ENCODE measurements around the gene UTS2R. TPM values are rescaled to one million over a fixed set of nuclear protein-coding genes. Genes with fewer than 3 reads are reported as not detected.
"Not testable (repeated sequence)": the region's sequence is repeated elsewhere in the genome, so short reads cannot be mapped to it uniquely, and the experiment has no call there.

The UTS2R gene
- total and polyA plus RNA-seq, 12 donors: not detected

- Histone ChIP-seq H3K4me1 (replicated peaks in 1 of 2) (peaks cover 9 to 17% of the 10 kb centered on the region in 2 donors), H3K9me3 (replicated peaks in 1 of 3) (no peaks in the 10 kb centered on the region), H3K27ac (no peak overlapping the region), H3K27me3 (peaks cover 19% of the 10 kb centered on the region), H3K36me3 (replicated peaks in 1 of 2) (no peaks in the 10 kb centered on the region), H3K4me3 (no peak overlapping the region)
- no peak for TF ChIP-seq POLR2A (IDR thresholded peaks at IDR 0.05)
- TF ChIP-seq CTCF (IDR thresholded peaks at IDR 0.05): no peak
- intact Hi-C loops (cut with DNase I): no loop called here
- WGBS, 4 donors: 61 to 65% (median 64%) methylated on average over 23 of the region's 23 CpGs
- no peak for DNase-seq
Observed at GRCh38 chr17:82380860-82381702, 9.5 kb downstream of the UTS2R start.

GRCh38 chr17:82381703-82382009 is 10.1 kb downstream of the UTS2R start:
- Histone ChIP-seq H3K27me3 (peaks cover 18% of the 10 kb centered on the region), H3K4me1 (replicated peaks in 1 of 2) (peaks cover 9 to 17% of the 10 kb centered on the region in 2 donors)
- H3K9me3 ChIP-seq (replicated peaks in 1 of 3); H3K4me3 ChIP-seq; H3K27ac ChIP-seq; intact Hi-C loops (cut with DNase I); DNase-seq; H3K36me3 ChIP-seq (replicated peaks in 1 of 2): not testable (repeated sequence)
- WGBS, 4 donors: 53 to 76% (median 71%) methylated on average over 8 to 10 of the region's 10 CpGs

GRCh38 chr17:82382220-82382932 is 10.8 kb downstream of the UTS2R start:
- H3K9me3 ChIP-seq (replicated peaks in 1 of 3); intact Hi-C loops (cut with DNase I); H3K36me3 ChIP-seq (replicated peaks in 1 of 2); DNase-seq; H3K4me3 ChIP-seq; H3K27ac ChIP-seq: not testable (repeated sequence)
- Histone ChIP-seq H3K27me3 (peaks cover 18% of the 10 kb centered on the region), H3K4me1 (replicated peaks in 1 of 2) (peaks cover 9 to 17% of the 10 kb centered on the region in 2 donors)
- WGBS, 4 donors: 82 to 86% (median 83%) methylated on average over 9 to 21 of the region's 21 CpGs

- DNase-seq: no peak
- H3K27me3 ChIP-seq: peaks cover 16% of the 10 kb centered on the region
Observed at GRCh38 chr17:82382933-82383255, 11.3 kb downstream of the UTS2R start.

More at GRCh38 chr17:82382933-82383255, 11.3 kb downstream of the UTS2R start:
- TF ChIP-seq POLR2A (IDR thresholded peaks at IDR 0.05): no peak
- TF ChIP-seq CTCF (IDR thresholded peaks at IDR 0.05): no peak
- Histone ChIP-seq H3K4me3 (no peak overlapping the region), H3K27ac (no peak overlapping the region), H3K9me3 (replicated peaks in 1 of 3) (no peaks in the 10 kb centered on the region), H3K36me3 (replicated peaks in 1 of 2) (no peaks in the 10 kb centered on the region), H3K4me1 (replicated peaks in 1 of 2) (peaks cover 9 to 17% of the 10 kb centered on the region in 2 donors)
- intact Hi-C loops (cut with DNase I): no loop called here
- WGBS, 4 donors: 73 to 79% (median 77%) methylated on average over 2 to 11 of the region's 11 CpGs

All from adrenal gland (tissue), 12 donors.